HG02870 (cell line): ENCODE measurements around the gene WFS1.

Experiments used
- ATAC-seq: cut with Tn5 transposase; IDR thresholded peaks from one replicate; pipeline ENCODE4 v1.9.1; 2021; ENCODE audit warnings: mild to moderate bottlenecking, moderate library complexity; ENCODE audit not compliant: unreplicated experiment

WFS1 gene

DNA sequence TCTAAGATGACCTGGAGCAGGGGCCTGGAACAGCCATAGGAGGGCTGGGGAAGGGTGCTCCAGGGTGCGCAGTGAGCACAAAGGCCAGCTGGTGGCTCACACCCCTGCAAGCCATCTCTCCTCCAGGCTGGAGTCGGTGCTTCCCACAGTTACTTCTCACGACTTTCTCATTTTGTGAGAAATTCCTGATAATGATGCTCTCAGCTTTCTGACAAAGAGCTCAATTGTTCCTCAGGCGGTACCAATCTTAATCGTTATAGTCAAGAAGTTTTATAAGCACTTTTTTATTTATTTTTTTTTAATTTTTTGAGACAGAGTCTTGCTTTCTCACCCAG, 11.7 kb upstream of the WFS1 start:
- no peak for ATAC-seq

DNA sequence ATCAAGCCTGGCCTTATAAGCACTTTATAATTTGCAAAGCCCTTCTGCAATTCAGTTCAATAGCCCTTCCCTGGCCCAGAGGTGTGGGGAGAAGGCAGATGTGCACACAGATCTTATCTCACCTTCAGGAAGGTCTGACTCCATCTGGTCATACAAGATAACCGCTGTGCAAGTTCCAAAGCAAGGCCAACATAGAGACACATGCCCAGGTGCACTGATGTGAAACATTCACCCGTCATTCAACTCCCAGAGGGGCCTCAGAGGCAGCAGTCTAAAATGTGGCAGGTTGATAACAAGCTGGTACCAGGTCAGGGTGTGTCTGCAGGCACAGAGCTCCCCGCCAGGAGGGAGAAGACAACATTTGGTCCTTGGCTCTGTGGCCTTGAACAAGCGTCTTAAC, 10.9 kb upstream of the WFS1 start:
- no peak for ATAC-seq

DNA sequence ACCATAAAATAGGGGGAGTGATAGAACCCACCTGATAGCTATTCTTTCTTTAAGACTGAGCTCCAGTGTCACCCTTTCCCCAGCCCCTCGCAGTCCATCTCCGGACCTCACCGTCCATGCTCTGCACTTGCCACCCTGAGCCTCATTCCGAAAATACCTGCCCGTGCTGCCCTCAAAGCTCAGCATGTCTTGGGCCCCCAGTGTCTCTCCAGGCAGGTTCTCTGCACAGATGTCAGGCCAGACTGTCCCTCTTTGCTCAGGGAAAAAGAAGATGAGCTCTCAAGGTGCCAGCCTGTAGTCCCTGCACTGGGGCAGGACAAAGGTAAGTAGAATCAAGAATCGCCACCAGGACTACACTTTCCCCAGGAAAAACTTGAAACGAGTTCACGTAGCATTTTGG, 9.8 kb upstream of the WFS1 start:
- ATAC-seq = no peak

DNA sequence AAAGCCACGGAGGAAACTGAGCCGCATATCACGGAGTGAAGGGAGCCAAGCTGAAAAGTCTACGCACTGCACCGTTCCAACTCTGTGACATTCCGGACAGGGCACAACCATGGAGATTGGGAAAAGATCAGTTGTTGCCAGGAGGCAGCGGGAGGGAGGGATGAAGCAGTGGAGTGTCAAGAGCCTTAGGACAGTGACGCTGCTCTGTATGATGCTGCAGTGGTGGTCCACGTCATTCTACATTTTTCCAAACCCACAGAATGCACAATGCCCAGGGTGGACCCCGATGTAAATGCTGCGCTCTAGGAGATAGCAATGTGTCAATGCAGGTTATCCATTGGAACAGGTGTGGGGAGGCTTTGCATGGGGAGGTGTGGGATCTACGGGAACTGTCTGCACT, 7.5 kb upstream of the WFS1 start:
- ATAC-seq = no peak

DNA sequence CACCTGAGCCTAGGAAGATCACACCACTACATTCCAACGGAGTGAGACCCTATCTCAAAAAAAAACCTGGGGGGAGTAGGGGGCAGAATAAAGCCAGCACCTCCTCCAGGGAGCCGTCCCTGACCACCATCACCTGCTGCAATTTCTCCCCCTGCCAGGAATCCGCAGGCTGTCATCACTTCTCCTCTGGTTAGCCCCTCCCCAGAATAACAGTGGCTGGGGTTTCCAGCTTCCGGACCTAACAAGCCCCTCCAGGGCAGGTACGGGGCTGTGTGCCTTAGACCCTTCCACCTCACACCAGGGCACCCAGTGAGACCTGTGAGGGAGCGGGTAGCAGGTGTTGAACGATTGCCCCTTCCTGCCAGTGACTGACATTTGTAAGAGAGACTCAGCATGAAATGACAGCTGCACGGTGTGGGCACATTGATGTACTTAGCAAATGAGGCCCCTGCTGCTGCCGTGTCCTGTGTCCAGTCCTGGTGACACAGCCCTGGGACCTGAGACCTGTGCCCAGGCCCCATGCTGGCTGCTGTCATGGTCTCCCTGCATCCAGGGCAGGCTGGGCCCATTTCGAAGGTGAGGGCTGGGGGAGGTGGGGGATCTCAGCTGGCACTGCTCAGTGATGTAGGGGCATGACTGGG, 6.7 kb upstream of the WFS1 start:
- ATAC-seq = no peak

DNA sequence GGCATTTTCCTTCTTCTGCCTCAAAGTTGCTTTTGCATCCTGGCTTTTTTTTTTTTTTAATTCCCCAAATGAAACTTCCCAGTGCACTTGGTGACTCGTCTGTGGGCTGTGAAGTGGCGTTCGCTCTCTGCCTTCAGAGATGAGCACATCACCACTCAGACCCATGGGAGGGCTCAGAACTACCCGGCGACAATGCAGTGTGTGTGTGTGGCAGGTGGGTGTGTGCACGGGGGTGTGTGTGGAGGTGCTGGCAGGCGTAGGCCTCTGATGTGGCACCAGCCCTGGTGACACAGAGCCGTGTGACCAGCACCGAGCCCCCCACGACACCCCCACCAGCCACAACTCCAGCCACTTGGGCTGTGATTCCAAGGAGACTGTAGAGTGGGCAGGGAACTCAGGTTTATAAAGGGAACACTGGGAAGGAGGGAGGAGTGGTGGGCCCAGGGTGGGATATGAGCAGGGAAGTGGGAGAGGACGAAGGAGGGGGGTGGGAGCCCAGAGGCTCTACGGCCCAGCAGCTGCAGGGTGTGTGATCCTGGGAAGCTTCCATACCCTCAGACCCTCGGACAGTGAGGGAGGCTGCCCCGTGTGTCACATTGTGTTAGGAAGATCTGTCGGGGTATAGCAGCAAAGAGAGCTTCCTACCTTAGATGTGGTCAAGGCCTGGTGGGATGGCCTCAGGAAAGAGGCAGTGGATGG, 6.0 kb upstream of the WFS1 start:
- no peak for ATAC-seq

DNA sequence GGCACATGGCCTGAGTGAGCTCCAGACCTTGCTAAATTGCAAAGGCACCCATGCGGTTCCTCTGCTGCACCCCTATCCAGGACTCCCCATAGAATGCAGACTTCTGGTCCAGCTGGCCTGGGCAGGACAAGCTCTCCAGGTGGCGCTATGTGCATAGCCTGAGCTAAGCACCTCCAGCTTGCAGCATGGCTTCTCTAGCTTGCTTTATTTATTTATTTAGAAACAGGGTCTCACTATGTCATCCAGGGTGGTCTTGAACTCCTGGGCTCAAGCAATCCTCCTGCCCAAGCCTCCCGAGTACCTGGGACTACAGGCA, 5.5 kb upstream of the WFS1 start:
- ATAC-seq = no peak

DNA sequence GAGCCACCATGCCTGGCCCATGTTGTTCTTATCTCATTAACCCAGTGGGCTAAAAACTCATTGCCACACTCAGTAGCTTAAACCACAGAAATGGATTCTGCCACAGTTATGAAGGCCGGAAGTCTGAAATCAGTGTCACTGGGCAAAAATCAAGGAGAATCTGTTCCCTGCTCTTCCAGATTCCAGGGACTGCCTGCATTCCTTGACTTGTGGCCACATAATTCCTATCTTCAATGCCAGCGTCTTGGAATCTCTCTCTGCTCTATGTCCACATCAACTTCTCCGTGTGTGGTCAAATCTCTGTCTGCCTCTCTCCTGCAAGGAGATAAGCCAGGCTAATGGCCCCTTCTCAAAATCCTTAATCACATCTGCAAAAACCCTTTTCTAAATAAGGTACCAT, 4.1 kb upstream of the WFS1 start:
- ATAC-seq = no peak

DNA sequence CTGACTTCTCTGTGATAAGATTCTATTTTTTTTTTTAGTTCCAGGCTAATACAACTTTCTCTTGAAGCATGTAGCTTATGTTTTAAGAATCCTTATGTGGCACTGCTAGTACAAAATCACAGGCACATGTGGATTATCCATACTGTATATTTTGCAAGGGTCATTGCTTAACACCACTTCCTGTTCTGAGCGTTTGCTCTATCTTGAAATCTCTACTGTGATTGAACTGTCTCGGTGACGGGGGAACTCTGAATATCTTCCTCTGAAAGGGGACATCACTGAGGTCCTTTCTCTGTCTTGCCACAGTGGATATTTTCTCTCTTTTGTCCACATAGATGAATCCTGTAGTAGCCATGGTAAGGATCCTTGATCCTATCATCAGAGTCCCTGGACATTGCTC, 2.1 kb upstream of the WFS1 start:
- no peak for ATAC-seq

DNA sequence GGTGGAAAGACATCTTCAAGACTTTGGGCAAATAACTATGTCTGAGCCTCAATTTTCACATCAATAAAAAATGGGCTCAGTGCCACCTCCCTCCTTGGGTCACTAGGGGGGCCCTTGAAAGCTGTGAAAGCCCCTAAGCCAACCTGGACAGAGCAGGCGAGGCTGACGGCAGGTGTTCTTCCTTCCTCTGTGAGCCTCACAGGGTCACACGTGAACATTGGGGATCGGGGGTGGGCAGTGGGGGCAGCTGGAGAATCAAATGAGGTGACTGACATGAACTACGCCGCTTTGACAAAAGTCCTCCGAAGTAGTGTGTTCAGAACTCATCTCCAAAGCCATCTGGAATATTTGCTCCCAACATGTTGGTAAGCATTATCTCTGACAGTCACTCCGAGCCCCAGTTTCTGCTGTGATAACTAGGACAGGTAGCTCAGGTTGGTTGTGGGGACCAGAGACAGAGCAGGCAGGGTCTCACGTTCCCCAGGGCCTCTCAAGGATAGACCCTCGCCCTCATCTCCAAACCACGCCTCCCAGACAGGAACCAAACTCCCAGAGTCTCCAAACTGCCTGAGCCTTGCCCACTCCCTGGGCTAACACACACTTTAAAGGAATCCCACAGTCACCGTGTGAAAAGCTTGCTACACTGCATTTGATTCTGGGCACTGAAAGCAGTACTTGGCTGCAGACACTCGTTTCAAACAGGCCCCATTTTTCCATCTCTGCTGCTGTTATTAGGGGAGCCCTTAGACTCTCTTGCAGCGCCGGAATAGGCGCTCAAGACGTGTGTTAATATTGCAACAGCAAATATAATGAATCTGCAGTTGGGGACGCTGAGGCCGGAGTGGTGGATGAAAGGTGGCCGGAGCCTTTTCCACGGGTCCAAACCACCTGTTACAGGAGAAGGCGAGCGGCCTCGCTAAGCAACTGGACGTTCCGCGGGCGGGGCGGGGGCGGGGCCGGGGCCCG, 717 bp upstream of the WFS1 start:
- peak; percentile 20 for ATAC-seq

DNA sequence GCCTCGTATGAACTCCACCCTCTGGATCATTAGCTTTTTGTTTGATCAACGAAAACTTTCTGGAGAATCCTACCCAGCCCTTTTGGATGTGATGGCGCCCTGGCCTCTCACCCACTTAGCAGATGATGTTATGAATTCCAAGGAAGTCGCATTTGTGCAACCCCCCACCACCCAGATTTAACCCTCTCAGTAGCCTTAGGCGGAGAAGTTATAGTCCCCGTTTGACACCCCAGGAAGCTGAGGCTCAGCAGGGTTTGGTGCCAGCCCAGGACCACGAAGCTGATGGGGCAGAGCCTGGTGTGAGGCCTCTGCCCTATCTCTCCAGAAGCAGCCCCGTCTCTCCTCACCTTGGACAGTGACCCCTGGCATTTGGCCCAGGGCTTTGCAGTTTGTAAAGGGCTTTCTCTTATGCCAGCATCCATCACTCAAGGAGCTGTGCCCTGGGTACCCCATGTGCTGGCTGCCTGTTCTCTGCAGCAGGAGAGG, 1.0 kb downstream of the WFS1 start:
- no peak for ATAC-seq

DNA sequence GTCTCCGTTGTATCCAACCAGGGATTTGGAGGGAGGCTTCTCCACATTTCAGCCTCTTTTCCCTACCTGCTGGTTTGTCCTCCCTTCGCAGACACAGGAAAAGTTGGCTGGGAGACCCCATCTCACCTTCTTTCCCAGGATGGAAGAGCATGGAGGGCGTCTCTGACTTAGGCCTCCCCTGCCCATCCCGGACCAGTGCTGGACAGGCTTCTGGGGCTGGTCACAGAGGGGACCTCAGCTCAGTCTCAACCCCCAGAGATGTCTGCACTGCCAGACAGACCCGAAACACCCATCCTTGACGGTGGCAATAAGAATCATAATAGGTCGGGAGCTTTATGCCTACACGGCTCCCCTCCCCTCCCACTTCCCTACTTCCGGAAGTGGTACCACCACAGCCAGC, 1.6 kb downstream of the WFS1 start:
- ATAC-seq = no peak

DNA sequence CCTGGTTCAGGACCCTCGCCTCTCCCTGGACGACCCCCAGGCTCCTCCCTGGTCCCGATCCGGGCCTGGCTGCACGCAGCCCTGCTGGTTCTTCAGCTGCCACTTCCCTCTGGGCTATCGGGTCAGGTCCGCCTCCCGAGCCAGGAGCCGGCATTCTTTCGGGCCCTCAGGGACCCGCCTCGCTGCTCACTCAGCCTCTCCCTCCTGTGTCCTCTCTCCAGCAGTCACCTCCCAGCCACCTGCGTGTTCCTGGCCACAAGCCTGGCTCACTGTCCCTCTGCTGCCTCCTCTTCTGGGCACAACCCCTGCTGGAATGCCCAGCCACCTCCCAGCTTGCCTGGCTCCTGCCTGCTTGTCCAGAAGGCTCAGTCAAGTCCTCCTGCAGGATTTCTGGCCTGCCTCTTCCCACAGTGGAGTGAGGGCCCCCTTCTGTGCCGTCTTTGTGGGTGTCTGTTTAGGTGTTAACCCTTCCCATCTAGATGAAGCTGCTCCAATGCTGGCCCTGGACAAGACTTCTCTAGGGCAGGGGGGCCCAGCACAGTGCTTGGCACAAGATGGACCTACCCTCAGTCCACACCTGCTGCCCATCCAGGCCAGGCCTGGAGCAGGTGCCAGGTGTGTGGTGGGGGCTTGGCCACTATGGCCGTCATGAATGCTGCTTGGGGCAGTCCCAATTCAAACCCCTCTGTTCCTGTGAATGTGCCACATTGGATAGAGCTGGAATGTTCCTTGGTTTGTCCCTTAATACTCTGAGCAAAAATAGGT, 2.2 kb downstream of the WFS1 start:
- no peak for ATAC-seq

DNA sequence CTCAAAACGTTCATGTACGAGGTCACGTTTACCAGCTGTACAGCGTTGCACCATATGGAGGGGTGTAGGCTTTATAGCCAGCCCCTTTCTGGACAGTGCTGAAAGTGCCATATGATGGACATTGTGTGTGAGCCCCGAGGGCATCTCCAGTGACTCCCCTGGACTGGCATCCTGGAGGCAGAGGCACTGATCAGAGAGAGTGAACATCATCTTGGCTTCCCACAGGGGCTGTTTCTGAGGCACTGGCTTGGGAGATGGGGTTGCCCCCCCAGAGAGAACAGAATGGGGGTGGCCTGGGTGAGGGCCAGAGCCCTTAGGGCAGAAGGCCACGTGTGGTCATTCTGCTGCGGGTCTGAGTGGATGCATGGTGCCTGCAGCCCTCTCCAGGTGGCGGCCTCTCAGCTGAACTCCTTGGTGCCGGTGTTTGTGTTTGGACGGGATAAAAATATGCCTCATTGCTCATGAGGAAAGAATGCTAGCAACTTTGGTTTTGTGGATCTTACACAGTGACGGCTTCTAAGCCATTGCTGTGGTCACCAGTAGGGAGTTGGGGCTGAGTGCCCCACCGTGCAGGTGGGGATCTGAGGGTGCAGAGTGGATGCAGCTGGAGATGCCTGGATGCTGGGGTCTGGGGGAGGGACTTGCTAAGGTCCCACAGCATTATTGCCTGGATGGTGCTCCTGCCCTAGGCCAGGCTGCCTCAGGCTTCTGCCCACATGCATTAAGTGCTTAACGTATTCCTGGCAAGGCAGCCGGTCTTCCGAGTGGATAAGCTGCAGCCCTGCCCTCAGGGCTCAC, 3.4 kb downstream of the WFS1 start:
- no peak for ATAC-seq

DNA sequence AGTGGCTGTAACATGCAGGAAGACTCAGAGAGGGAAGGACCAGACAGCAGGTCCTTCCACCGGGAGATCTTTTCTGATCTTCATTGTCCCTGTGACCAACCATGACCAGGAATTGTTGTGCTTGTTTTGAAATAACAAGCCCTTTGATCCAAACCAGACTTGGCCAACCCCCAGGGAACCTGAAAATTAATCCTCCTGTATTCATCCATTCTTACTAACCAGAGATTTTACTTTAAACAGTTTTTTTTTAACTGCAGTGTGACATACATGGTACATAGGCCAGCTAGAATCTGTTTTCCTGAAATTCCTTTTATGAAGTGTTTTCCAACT, 4.0 kb downstream of the WFS1 start:
- ATAC-seq = no peak

DNA sequence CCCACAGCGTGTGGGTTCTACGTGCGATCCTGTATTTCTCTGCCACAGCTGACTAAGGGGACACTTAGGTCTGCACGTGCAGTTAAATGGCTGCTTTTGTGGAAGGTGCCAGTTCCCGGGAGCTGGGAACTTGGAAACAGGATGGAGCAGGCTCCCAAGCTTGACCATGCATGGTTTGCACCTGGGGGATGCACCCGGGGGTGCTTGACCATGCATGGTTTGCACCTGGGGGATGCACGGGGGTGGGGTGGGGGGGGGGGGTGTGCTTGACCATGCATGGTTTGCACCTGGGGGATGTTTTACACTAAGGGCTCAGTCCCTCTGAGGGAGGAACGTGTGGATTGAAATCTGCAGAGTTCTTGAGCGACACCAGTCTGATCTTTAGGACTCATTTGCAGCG, 5.7 kb downstream of the WFS1 start:
- ATAC-seq = no peak

DNA sequence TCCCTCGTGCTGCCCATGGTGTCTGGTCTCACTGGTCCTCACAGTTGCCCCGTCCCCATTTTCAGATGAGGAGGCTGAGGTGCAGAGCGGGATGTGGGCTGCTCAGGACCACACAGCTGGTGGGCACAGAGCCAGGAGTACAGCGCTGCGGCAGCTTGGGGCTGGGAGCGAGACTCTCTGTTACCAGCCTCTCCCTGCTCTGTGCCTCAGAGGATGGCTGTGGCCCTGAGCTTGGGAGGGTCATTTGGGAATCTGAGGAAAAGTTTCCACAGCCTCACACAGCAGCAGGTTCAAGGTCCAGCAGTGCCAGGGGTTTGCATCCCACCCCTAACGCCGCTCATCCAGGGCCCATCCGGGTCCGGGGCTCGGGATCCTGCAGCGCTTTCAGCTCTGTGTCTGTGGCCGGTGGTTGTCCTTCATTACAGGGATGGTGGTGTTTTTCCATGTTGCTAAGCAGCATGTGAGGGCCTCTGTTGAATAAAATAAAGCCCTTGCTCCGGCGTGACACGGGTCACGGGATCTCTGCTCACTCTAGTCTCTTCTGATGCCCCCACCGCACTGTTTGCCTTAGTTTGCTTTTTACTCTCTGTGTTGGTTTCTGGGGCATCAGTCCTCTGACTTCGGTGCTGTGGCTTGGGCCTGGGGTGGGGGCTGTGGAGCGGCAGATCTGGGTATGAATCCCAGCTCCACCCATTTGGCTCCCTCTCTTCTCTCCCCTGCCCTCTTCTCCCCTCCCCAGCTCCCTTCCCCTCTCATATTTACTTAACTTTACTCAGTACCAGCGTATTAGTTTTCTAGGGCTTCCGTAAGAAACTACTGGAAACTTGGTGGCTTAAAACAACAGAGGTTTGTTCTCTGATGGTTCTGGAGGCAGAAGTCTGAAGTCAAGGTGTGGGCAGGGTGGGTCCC, 6.5 kb downstream of the WFS1 start:
- ATAC-seq = no peak

DNA sequence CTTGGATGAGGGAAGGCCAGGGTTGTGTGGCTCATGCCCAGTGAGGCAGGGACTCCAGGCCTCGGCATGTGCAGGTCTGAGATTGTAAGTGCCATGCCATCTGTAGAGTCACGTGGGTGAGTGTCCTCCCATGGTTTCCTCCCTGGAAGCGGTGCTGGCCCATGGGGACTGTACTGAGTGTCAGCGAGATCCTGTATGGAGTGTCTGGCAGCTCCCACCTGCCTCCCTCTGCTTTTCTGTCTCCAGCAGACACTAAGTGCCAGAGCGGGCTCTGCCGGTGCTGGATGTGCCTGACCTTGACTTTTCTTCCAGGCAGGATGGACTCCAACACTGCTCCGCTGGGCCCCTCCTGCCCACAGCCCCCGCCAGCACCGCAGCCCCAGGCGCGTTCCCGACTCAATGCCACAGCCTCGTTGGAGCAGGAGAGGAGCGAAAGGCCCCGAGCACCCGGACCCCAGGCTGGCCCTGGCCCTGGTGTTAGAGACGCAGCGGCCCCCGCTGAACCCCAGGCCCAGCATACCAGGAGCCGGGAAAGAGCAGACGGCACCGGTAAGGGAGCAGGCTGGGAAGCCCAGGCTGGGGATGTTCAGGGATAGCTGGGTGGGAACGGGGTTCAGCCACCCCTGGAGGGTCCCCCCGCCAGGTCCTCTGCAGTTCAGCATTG, 7.6 kb downstream of the WFS1 start:
- no peak for ATAC-seq
